Esophagus squamous epithelium (tissue), 5 donors: ENCODE data around the gene RIPK4. TPM values are rescaled to one million over a fixed set of nuclear protein-coding genes. Genes with fewer than 3 reads are reported as not detected.

Experiments used
- DNase-seq: peaks from one replicate; lab custom pipeline; 2025; lab: John Stamatoyannopoulos, UW
- H3K27ac ChIP-seq, 4 donors: fragments of 200-600 bp; sonication (generic); one replicate each; pipeline ENCODE4 v1.5.1; 2016 to 2019; ENCODE audit warnings: mild to moderate bottlenecking in 1 of 4
- H3K27me3 ChIP-seq, 4 donors: fragments of 200-600 bp; sonication (generic); 1 replicate in 3 of 4; 2 replicates in 1 of 4; pipeline versions ENCODE4 v1.5.1 to v1.6.0; 2017 to 2021; ENCODE audit warnings: antibody characterized with exemption in 1 of 4
- H3K36me3 ChIP-seq, 3 donors: fragments of 200-600 bp; sonication (generic); one replicate each; pipeline ENCODE4 v1.5.1; 2016 to 2019
- H3K4me1 ChIP-seq, 3 donors: fragments of 200-600 bp; sonication (generic); one replicate each; pipeline ENCODE4 v1.5.1; 2017 to 2019
- H3K4me3 ChIP-seq, 4 donors: fragments of 200-600 bp; sonication (generic); 1 replicate in 3 of 4; 2 replicates in 1 of 4; pipeline ENCODE4 v1.5.1; 2016 to 2019; ENCODE audit warnings: mild to moderate bottlenecking in 2 of 4, moderate library complexity in 1 of 4
- H3K9me3 ChIP-seq, 3 donors: fragments of 200-600 bp; sonication (generic); one replicate each; pipeline ENCODE4 v1.5.1; 2016 to 2019
- CTCF ChIP-seq, 6 experiments: fragments of 450-650 bp in 4 of 6; fragments of 200-600 bp in 2 of 6; sonication (generic) in 2 of 6; IDR thresholded peaks; one replicate each; pipeline ENCODE4 v1.5.1; 2016 to 2019; ENCODE audit warnings: antibody characterized with exemption in 6 of 6, mild to moderate bottlenecking in 4 of 6, moderate library complexity in 4 of 6
- POLR2A ChIP-seq, 4 donors: fragments of 450-650 bp; IDR thresholded peaks; one replicate each; pipeline ENCODE4 v1.6.1; 2017; ENCODE audit warnings: antibody characterized with exemption in 4 of 4, mild to moderate bottlenecking in 4 of 4, moderate library complexity in 3 of 4
- WGBS, 2 donors: methylation state at CpG; one replicate each; pipeline ENCODE4 v1.1.5; 2018; 5-methylcytosine and 5-hydroxymethylcytosine counted together
- intact Hi-C: fragments of 100-400 bp; cut with DNase I; formaldehyde crosslinking; loops from one replicate; pipeline ENCODE4 v1.15.0; 2022
- total RNA-seq, 4 donors: library from RNA; depleted of rRNA; stranded (reverse); fragments of >200 nt; gene quantifications; one replicate each; pipeline ENCODE4 v1.1.0, GENCODE V29; 2016
- donor health status: DM: yes; HTN: yes; CAD: no.

RIPK4 gene
- total RNA-seq, 4 donors from 2014 or later, result 41.1 to 93.5 (median 68.8) TPM

DNA sequence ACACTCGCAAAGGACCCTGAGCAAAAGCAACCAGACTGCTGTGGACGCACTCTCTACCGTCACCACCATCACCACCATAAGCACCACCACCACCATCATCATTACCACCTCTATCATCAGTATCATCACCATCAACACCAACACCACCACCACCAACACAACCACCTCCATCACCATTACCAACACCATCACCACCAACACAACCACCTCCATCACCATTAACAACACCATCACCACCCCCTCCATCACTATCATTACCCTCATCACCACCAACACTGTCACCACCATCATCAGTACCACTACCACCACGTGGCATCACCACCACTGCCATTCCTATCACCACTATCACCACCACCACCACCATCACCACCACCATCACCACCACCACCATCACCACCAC lies 38.8 kb upstream of the RIPK4 start:
- DNase-seq, result no peak
- H3K4me1 ChIP-seq, result peaks cover 0 to 10% (median 0%) of the 10 kb centered on the region in 3 donors
- TF ChIP-seq POLR2A (IDR thresholded peaks at IDR 0.05) (no peak), CTCF (IDR thresholded peaks at IDR 0.05) (no peak)
- H3K27me3 ChIP-seq, result no peaks in the 10 kb centered on the region
- H3K9me3 ChIP-seq, result no peaks in the 10 kb centered on the region
- H3K27ac ChIP-seq, result no peak overlapping the region
- no peak overlapping the region for H3K4me3 ChIP-seq
- intact Hi-C loops, result no loop called here
- WGBS, 2 donors, result 98 to 99% methylated on average over 4 of the region's 4 CpGs
- peaks cover 5 to 73% (median 8%) of the 10 kb centered on the region in 3 donors for H3K36me3 ChIP-seq

- Histone ChIP-seq H3K4me1 (peaks cover 0 to 10% (median 0%) of the 10 kb centered on the region in 3 donors), H3K27ac (no peak overlapping the region), H3K27me3 (no peaks in the 10 kb centered on the region), H3K9me3 (no peaks in the 10 kb centered on the region), H3K36me3 (peaks cover 5 to 73% (median 8%) of the 10 kb centered on the region in 3 donors), H3K4me3 (no peak overlapping the region)
- intact Hi-C loops, result no loop called here
- no peak for DNase-seq
- TF ChIP-seq CTCF (IDR thresholded peaks at IDR 0.05), result no peak
- no peak for TF ChIP-seq POLR2A (IDR thresholded peaks at IDR 0.05)
- 92 to 97% methylated on average over 6 to 10 of the region's 10 CpGs for WGBS, 2 donors
These were observed 38.2 kb upstream of the RIPK4 start for GRCh38 chr21:41805038-41805437.

DNA sequence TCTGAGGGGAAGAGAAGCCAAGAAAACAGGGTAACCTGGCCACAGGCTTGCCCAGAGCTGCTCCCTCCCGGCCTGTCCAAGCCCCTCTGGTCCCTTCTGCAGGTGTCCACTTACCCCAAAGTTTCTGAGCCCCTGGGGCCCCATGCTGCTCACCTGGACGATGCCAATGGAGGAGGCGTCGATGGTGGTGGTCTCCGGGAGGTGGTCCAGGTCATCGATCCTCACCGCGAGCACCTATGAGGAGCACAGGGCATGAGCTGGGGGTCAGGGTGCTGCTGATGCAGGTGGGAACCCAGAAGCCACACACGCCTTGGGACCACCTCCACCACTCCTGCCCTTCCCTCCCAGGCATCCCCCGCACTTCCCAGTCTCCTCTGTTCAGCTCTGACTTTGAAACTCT lies 37.5 kb upstream of the RIPK4 start:
- intact Hi-C loops, result no loop called here
- TF ChIP-seq CTCF (IDR thresholded peaks at IDR 0.05) (no peak), POLR2A (IDR thresholded peaks at IDR 0.05) (no peak)
- Histone ChIP-seq H3K36me3 (peaks cover 5 to 73% (median 8%) of the 10 kb centered on the region in 3 donors), H3K4me1 (peaks cover 0 to 10% (median 0%) of the 10 kb centered on the region in 3 donors), H3K9me3 (no peaks in the 10 kb centered on the region), H3K27ac (no peak overlapping the region), H3K4me3 (no peak overlapping the region), H3K27me3 (no peaks in the 10 kb centered on the region)
- DNase-seq, result no peak
- WGBS, 2 donors, result 96 to 100% methylated on average over 6 to 10 of the region's 10 CpGs

DNA sequence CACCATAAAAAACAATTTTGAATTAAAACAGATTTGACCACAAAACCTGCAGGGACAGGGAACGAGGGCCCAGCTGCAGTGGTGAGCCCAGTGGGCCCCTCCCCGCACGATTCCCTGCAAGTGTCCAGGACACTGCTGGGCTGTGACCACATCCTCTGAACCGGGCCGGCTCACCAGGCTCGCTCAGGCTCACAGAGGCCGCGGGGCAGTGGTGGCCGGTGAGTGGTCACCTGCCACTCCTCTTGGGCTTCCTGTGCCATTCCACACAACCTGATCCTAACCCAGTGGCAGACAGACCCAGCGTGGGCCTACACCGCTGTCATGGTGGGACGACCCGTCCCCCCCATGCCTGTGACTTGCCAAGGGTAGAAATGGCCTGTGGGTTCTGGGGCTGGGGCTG lies 36.5 kb upstream of the RIPK4 start:
- Histone ChIP-seq H3K27me3 (no peaks in the 10 kb centered on the region), H3K27ac (no peak overlapping the region), H3K4me1 (peaks cover 0 to 10% (median 0%) of the 10 kb centered on the region in 3 donors), H3K4me3 (no peak overlapping the region), H3K36me3 (peaks cover 5 to 73% (median 8%) of the 10 kb centered on the region in 3 donors), H3K9me3 (no peaks in the 10 kb centered on the region)
- no peak for DNase-seq
- WGBS, 2 donors, result 67 to 82% methylated on average over 2 to 9 of the region's 13 CpGs
- TF ChIP-seq CTCF (IDR thresholded peaks at IDR 0.05) (no peak), POLR2A (IDR thresholded peaks at IDR 0.05) (no peak)
- intact Hi-C loops, result no loop called here

- intact Hi-C loops, result no loop called here
- Histone ChIP-seq H3K9me3 (no peaks in the 10 kb centered on the region), H3K27me3 (no peaks in the 10 kb centered on the region), H3K4me1 (peaks cover 0 to 10% (median 0%) of the 10 kb centered on the region in 3 donors), H3K4me3 (no peak overlapping the region), H3K36me3 (peaks cover 5 to 73% (median 8%) of the 10 kb centered on the region in 3 donors), H3K27ac (no peak overlapping the region)
- 63 to 71% methylated on average over 14 to 19 of the region's 19 CpGs for whole genome bisulfite sequencing, 2 donors
- no peak for DNase-seq
- TF ChIP-seq POLR2A (IDR thresholded peaks at IDR 0.05) (no peak), CTCF (IDR thresholded peaks at IDR 0.05) (no peak)
These were observed 35.8 kb upstream of the RIPK4 start for GRCh38 chr21:41802684-41803083.
